ENCODE measurements around the gene NFASC. TPM values are rescaled to one million over a fixed set of nuclear protein-coding genes. Genes with fewer than 3 reads are reported as not detected.

Gene NFASC
- total RNA-seq, 1 donor from 2014 or later = 6.9 TPM

DNA sequence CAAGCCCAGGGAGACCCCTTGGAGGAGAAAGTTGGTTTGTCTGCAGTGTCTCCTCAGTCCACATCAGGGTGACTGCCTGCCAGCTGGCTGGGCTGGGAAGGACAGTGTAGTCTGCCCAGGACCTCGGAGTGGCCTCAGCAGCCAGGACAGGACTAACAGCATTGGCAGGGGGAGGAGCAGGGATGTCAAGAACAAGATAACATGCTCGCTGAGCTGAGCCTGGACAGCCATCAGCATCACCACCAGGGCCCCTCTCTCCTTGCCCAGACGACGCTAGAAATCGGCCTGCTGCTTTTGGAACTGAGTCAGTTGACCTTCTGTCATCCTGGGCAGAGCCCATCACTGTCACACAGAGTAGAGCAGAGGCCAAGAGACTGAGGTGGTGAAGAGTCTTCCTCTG is 88.7 kb downstream of the NFASC start:
- no peaks in the 10 kb centered on the region for H3K4me1 Mint-ChIP-seq (ENCODE audit: low read depth)
- no peak overlapping the region for H3K27ac Mint-ChIP-seq
- TF ChIP-seq, protein P1, sequence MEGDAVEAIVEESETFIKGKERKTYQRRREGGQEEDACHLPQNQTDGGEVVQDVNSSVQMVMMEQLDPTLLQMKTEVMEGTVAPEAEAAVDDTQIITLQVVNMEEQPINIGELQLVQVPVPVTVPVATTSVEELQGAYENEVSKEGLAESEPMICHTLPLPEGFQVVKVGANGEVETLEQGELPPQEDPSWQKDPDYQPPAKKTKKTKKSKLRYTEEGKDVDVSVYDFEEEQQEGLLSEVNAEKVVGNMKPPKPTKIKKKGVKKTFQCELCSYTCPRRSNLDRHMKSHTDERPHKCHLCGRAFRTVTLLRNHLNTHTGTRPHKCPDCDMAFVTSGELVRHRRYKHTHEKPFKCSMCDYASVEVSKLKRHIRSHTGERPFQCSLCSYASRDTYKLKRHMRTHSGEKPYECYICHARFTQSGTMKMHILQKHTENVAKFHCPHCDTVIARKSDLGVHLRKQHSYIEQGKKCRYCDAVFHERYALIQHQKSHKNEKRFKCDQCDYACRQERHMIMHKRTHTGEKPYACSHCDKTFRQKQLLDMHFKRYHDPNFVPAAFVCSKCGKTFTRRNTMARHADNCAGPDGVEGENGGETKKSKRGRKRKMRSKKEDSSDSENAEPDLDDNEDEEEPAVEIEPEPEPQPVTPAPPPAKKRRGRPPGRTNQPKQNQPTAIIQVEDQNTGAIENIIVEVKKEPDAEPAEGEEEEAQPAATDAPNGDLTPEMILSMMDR (IDR thresholded peaks at IDR 0.05; ENCODE audit: unreplicated experiment) = no peak
- H3K4me3 Mint-ChIP-seq (ENCODE audit: low read depth) = no peak overlapping the region
- H3K27me3 Mint-ChIP-seq = peaks cover 25% of the 10 kb centered on the region
- H3K9me3 Mint-ChIP-seq (ENCODE audit: low read depth) = no peaks in the 10 kb centered on the region
- no peaks in the 10 kb centered on the region for H3K36me3 Mint-ChIP-seq (ENCODE audit: insufficient read depth)
- DNase-seq (ENCODE audit: low spot score, unreplicated experiment) = no peak

DNA sequence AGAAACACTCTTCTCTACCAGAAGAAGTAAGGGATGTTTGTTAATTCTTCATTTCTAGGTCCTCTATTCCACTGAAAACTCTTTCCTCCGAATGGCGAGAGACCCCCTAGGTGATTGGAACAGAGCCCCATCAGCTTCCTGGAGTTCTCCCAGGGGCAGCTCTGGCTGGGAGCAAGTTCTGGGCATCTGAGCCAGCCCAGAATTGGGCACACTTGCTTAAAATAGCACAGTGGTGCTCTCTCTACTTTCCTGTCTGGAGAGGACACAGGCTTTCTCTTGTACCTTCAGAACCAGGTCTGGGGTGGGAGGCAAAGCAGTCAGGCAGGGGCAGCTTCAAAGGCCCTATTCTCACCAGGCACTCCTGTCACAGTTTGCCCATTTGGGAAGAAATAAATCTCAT is 89.2 kb downstream of the NFASC start:
- no peak for DNase-seq (ENCODE audit: low spot score, unreplicated experiment)
- H3K4me1 Mint-ChIP-seq (ENCODE audit: low read depth) = no peaks in the 10 kb centered on the region
- peaks cover 25% of the 10 kb centered on the region for H3K27me3 Mint-ChIP-seq
- no peak overlapping the region for H3K4me3 Mint-ChIP-seq (ENCODE audit: low read depth)
- TF ChIP-seq, protein P1 (IDR thresholded peaks at IDR 0.05; ENCODE audit: unreplicated experiment) = no peak
- no peak overlapping the region for H3K27ac Mint-ChIP-seq
- no peaks in the 10 kb centered on the region for H3K9me3 Mint-ChIP-seq (ENCODE audit: low read depth)
- H3K36me3 Mint-ChIP-seq (ENCODE audit: insufficient read depth) = no peaks in the 10 kb centered on the region

DNA sequence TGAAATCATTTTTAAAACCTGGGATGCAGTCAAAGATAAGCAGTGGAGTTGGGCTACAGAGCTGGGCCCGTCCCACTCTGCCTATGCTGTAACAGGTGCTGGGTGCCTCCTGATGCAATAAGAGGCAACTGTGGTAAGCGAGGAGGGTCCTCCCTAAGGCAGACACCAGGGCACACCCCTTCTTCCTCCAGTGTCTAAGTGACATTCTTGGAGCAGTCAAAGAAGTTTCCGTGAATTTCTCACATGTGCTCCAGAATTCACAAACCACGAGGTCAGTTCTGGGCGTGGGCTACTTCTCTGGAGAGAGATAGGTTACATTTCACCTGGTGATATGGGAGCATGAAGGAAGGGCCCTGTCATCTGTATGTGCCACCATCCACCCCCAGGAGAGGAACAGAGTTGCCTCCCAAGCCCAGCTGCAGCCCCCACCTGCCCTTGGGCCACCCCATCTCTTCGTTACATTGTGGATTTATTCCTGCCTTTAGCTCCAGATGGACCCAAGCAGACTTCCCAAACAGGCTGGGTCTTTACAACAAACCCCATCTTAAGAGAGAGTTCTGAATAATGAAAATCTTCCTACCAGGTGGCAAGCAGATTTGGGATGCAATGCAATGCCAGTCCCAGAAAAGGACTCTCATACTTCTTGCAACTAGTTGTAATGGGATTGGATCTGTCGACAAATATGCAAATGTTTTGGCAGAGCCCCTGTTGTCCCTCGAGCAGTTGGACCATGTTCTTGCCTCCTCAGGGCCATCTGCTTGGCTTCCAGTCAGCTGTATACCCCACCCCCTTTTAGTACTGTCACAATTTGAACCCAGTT is 89.9 kb downstream of the NFASC start:
- H3K9me3 Mint-ChIP-seq (ENCODE audit: low read depth) = no peaks in the 10 kb centered on the region
- peaks cover 30% of the 10 kb centered on the region for H3K27me3 Mint-ChIP-seq
- no peak for DNase-seq (ENCODE audit: low spot score, unreplicated experiment)
- H3K36me3 Mint-ChIP-seq (ENCODE audit: insufficient read depth) = no peaks in the 10 kb centered on the region
- TF ChIP-seq, protein P1 (IDR thresholded peaks at IDR 0.05; ENCODE audit: unreplicated experiment) = no peak
- no peak overlapping the region for H3K4me3 Mint-ChIP-seq (ENCODE audit: low read depth)
- H3K27ac Mint-ChIP-seq = no peak overlapping the region
- no peaks in the 10 kb centered on the region for H3K4me1 Mint-ChIP-seq (ENCODE audit: low read depth)

DNA sequence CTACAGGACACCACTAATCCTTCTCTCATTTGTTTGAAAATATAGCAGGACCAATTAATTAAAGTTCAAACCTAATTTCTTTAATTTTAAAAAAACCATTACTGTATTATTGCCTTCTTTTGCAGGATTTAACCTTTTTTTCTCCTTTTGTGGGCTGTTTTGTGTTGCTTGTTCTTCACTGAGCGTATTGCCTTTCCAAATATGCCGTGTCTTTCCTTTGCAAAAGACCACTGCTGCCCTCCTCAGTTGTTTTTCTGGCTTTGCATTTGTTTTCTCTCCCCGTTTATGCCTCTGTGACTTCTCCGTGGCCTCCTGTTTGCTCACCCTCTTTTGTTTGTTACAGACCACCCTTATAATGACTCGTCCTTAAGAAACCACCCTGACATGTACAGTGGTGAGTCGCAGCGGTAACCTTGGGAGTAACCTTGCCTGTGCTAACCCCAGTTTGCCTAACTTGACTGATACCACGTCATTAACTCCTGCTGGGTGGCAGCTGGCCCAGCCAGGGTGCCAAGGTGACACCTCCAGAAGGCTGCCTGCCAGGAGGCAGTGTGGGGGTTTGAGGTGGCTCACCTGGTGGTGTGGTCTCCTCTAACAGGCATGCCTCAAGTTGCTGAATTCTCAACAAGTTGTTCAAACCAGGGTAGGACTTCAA is 91.2 kb downstream of the NFASC start:
- Mint-ChIP-seq H3K4me1 (ENCODE audit: low read depth) (no peaks in the 10 kb centered on the region), H3K27me3 (peaks cover 30% of the 10 kb centered on the region), H3K27ac (no peak overlapping the region), H3K36me3 (ENCODE audit: insufficient read depth) (no peaks in the 10 kb centered on the region), H3K4me3 (ENCODE audit: low read depth) (no peak overlapping the region), H3K9me3 (ENCODE audit: low read depth) (no peaks in the 10 kb centered on the region)
- DNase-seq (ENCODE audit: low spot score, unreplicated experiment) = no peak
- TF ChIP-seq, protein P1 (IDR thresholded peaks at IDR 0.05; ENCODE audit: unreplicated experiment) = no peak

DNA sequence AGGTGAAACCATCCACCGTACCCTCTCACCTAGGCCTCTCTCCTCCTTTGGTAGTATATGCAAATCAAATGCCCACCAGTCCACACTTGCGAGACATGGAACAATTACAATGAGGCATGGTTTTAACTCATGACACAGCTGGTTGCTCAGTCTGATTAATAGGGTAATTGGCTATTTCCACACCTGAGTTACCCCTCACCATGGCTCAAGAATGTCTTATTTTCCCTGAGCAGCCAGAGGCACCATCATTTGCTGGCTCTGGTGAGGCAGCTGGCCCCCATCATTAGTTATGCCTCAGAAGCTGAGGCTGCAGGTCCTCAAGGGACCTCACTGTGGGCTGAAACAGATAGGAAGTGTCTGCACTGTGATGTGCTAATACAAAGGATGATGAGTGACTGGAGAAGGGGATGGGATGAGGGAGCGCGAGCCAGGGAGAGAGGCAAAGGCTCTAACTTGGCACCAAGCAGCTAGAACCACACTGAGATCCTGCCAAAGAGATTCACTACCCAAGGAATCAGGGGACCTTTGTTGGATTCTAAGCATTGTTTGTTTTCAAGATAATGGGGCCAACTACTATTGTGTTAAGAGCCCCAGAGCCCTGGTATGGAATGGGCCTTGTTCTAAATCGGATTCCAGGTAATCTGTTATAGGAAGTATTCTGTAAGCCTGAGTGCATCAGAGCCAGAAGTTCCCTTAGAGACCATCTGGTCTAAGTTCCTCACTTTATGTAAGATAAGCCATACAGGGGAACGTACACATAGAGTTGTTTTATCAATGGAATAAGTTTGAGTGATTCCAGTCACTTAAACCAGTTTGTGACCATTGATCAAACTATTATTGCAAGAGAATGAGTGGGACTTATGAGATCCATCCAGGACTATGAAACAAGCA is 92.3 kb downstream of the NFASC start:
- H3K4me1 Mint-ChIP-seq (ENCODE audit: low read depth) = peaks cover 3% of the 10 kb centered on the region
- no peaks in the 10 kb centered on the region for H3K36me3 Mint-ChIP-seq (ENCODE audit: insufficient read depth)
- H3K27ac Mint-ChIP-seq = no peak overlapping the region
- H3K4me3 Mint-ChIP-seq (ENCODE audit: low read depth) = no peak overlapping the region
- H3K27me3 Mint-ChIP-seq = peaks cover 28% of the 10 kb centered on the region
- no peak for DNase-seq (ENCODE audit: low spot score, unreplicated experiment)
- TF ChIP-seq, protein P1 (IDR thresholded peaks at IDR 0.05; ENCODE audit: unreplicated experiment) = no peak
- no peaks in the 10 kb centered on the region for H3K9me3 Mint-ChIP-seq (ENCODE audit: low read depth)
